Endodermal cell (in vitro differentiated cells): Measurements from ENCODE around the gene PRR30. TPM values are rescaled to one million over a fixed set of nuclear protein-coding genes. Genes with fewer than 3 reads are reported as not detected.
A peak's percentile ranks its signal among the peaks of the same experiment; 100 is the strongest.

Experiments used
- DNase-seq: peaks from one replicate; pipeline ENCODE4 v3.0.0-alpha.2; 2017
- H3K27ac ChIP-seq: 2 replicates; pipeline ENCODE4 v1.5.1; 2013; ENCODE audit warnings: mild to moderate bottlenecking, low read depth, low read length, moderate library complexity
- H3K27me3 ChIP-seq: 2 replicates; pipeline ENCODE4 v1.6.1; 2013; ENCODE audit warnings: mild to moderate bottlenecking, low read length, moderate library complexity; ENCODE audit not compliant: insufficient read depth, control insufficient read depth, poor library complexity, severe bottlenecking
- H3K36me3 ChIP-seq: 2 replicates; pipeline ENCODE4 v1.7.0; 2013; ENCODE audit warnings: mild to moderate bottlenecking, low read length, moderate library complexity; ENCODE audit not compliant: control insufficient read depth, insufficient read depth
- H3K4me1 ChIP-seq: one replicate; pipeline ENCODE4 v1.7.0; 2013; ENCODE audit warnings: low read length; ENCODE audit not compliant: control insufficient read depth, insufficient read depth
- H3K4me3 ChIP-seq: 2 replicates; pipeline ENCODE4 v1.5.1; 2013; ENCODE audit warnings: mild to moderate bottlenecking, low read length, moderate library complexity
- H3K9ac ChIP-seq: 2 replicates; pipeline ENCODE4 v1.6.1; 2013; ENCODE audit warnings: mild to moderate bottlenecking, low read length, moderate library complexity; ENCODE audit not compliant: poor library complexity, severe bottlenecking; ENCODE audit errors: extremely low read depth
- H3K9me3 ChIP-seq: 2 replicates; pipeline ENCODE4 v1.6.1; 2013; ENCODE audit warnings: mild to moderate bottlenecking, low read length, moderate library complexity; ENCODE audit not compliant: control insufficient read depth
- H3K27ac Mint-ChIP-seq: 2 replicates; pipeline ENCODE4 v1.8.0; 2020; ENCODE audit warnings: mixed read lengths
- H3K27me3 Mint-ChIP-seq: 2 replicates; pipeline ENCODE4 v1.8.0; 2021; ENCODE audit warnings: mild to moderate bottlenecking, mixed read lengths; ENCODE audit not compliant: insufficient read depth
- H3K36me3 Mint-ChIP-seq: 2 replicates; pipeline ENCODE4 v1.8.0; 2020; ENCODE audit warnings: low read depth, mixed read lengths
- H3K4me1 Mint-ChIP-seq: 2 replicates; pipeline ENCODE4 v1.8.0; 2020; ENCODE audit warnings: mixed read lengths
- H3K4me3 Mint-ChIP-seq: 2 replicates; pipeline ENCODE4 v1.8.0; 2020; ENCODE audit warnings: mild to moderate bottlenecking, moderate library complexity, mixed read lengths
- H3K9me3 Mint-ChIP-seq: 2 replicates; pipeline ENCODE4 v1.8.0; 2020; ENCODE audit warnings: mild to moderate bottlenecking, mixed read lengths
- WGBS, 2 experiments: methylation state at CpG; one replicate each; pipeline versions ENCODE4 v1.1.5 to v1.1.7; 2013; ENCODE audit warnings: missing lambda C conversion rate in 2 of 2, mixed read lengths in 1 of 2; ENCODE audit not compliant: insufficient coverage in 1 of 2, insufficient read length in 1 of 2; 5-methylcytosine and 5-hydroxymethylcytosine counted together
- total RNA-seq, 2 donors: library from RNA; stranded (reverse); fragmentation: NEBNext Ultra II Directional in 1 of 2; extraction: Animal tissue kit (Norgen Biotek cat#: 25700) in 1 of 2; gene quantifications; 2 replicates in 1 of 2; 3 replicates in 1 of 2; pipeline ENCODE4 v1.2.1, GENCODE V29; 2021
- TF ChIP-seq, protein P1 (sequence below): fragments of 200-600 bp; sonication (generic); conservative IDR thresholded peaks from 2 replicates; pipeline ENCODE4 v1.5.0; 2021; ENCODE audit warnings: antibody characterized with exemption, mild to moderate bottlenecking

The PRR30 gene
- total RNA-seq, 2 donors from 2014 or later, result not detected

DNA sequence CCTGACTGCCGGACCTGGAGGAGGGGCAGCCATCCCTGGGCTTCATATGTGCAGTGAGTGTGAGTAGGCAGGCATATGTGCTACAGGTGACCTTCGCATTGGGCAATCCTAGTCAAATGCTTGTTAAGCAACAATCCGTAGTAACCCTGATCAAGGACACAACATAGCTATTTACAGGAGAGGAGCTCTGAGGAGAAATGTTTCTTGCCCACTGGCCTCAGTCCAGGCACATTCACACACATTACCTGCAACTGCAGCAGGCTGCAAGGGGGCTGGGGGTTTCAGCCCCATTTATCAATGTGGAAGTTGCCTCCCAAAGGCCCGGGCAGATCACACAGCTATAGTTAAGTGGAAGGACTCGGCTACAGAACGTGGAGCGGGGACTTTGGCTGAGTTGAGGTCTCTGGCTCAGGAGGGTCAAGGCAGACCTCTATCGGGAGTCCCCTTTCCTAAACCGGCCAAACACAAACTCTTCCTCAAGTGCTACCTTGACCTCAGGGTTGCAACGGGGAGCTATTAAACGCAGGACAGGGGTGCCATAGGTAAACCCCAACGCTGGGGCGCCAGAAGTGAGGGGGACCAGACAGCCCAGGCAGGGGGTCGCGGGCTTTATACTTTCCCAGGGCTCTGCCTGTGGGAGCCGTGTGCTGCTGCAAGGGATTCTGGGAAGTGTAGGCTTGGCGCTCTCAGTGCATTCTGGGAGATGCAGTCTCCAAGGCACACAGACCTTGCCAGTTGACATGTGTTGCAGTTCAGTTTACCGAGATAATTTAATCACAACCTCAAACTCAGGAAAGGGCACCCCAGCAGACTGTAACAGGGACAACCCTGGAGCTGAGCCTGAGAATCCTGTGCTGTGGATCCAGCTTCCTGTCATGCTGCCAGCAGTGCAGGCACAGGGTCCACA is 43.2 kb downstream of the PRR30 start:
- H3K27ac ChIP-seq, result no peak overlapping the region
- H3K4me1 ChIP-seq, result peaks cover 5% of the 10 kb centered on the region
- H3K36me3 ChIP-seq, result no peaks in the 10 kb centered on the region
- WGBS, 2 experiments, result 44 to 55% methylated on average over 15 to 18 of the region's 18 CpGs
- peak; percentile 89 for DNase-seq
- peaks cover 4% of the 10 kb centered on the region for H3K4me1 Mint-ChIP-seq
- no peaks in the 10 kb centered on the region for H3K36me3 Mint-ChIP-seq
- H3K27ac Mint-ChIP-seq, result peak overlapping the region; percentile 85
- no peaks in the 10 kb centered on the region for H3K9me3 Mint-ChIP-seq
- peak overlapping the region; percentile 50 for H3K4me3 Mint-ChIP-seq
- H3K9ac ChIP-seq, result no peak overlapping the region
- no peaks in the 10 kb centered on the region for H3K9me3 ChIP-seq
- no peak overlapping the region for H3K4me3 ChIP-seq
- no peaks in the 10 kb centered on the region for H3K27me3 Mint-ChIP-seq
- TF ChIP-seq, protein P1, sequence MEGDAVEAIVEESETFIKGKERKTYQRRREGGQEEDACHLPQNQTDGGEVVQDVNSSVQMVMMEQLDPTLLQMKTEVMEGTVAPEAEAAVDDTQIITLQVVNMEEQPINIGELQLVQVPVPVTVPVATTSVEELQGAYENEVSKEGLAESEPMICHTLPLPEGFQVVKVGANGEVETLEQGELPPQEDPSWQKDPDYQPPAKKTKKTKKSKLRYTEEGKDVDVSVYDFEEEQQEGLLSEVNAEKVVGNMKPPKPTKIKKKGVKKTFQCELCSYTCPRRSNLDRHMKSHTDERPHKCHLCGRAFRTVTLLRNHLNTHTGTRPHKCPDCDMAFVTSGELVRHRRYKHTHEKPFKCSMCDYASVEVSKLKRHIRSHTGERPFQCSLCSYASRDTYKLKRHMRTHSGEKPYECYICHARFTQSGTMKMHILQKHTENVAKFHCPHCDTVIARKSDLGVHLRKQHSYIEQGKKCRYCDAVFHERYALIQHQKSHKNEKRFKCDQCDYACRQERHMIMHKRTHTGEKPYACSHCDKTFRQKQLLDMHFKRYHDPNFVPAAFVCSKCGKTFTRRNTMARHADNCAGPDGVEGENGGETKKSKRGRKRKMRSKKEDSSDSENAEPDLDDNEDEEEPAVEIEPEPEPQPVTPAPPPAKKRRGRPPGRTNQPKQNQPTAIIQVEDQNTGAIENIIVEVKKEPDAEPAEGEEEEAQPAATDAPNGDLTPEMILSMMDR, result no peak
- no peaks in the 10 kb centered on the region for H3K27me3 ChIP-seq

DNA sequence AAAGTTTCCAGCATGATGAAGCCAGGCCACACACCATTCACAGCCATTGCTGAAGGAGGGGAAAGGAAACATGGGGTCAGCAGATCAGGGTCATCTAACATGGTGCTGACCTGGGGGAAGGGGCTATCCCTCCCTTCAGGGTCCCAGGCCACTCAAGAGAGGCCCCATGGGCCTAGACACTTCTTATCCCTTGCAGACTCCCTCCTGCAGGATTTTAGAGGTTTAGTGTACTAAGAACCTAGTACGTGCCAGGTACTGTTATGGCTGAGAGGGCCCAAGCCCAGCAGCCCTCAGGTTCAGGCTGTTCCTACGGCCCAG is 43.8 kb downstream of the PRR30 start:
- H3K27ac Mint-ChIP-seq, result no peak overlapping the region
- no peaks in the 10 kb centered on the region for H3K27me3 Mint-ChIP-seq
- no peak for DNase-seq
- peaks cover 4% of the 10 kb centered on the region for H3K4me1 Mint-ChIP-seq
- 94 to 100% methylated on average over 2 of the region's 2 CpGs for WGBS, 2 experiments
- Histone ChIP-seq H3K36me3 (no peaks in the 10 kb centered on the region), H3K27me3 (no peaks in the 10 kb centered on the region), H3K9me3 (no peaks in the 10 kb centered on the region), H3K4me1 (peaks cover 5% of the 10 kb centered on the region), H3K9ac (no peak overlapping the region), H3K4me3 (no peak overlapping the region), H3K27ac (no peak overlapping the region)
- H3K36me3 Mint-ChIP-seq, result no peaks in the 10 kb centered on the region
- no peak overlapping the region for H3K4me3 Mint-ChIP-seq
- TF ChIP-seq, protein P1, result no peak
- no peaks in the 10 kb centered on the region for H3K9me3 Mint-ChIP-seq

- Mint-ChIP-seq H3K4me1 (peaks cover 4% of the 10 kb centered on the region), H3K9me3 (no peaks in the 10 kb centered on the region), H3K27ac (no peak overlapping the region), H3K36me3 (no peaks in the 10 kb centered on the region), H3K27me3 (peaks cover 1% of the 10 kb centered on the region), H3K4me3 (no peak overlapping the region)
- H3K27me3 ChIP-seq, result no peaks in the 10 kb centered on the region
- no peak overlapping the region for H3K27ac ChIP-seq
- H3K36me3 ChIP-seq, result no peaks in the 10 kb centered on the region
- no peak for DNase-seq
- H3K9ac ChIP-seq, result no peak overlapping the region
- no peaks in the 10 kb centered on the region for H3K9me3 ChIP-seq
- H3K4me3 ChIP-seq, result no peak overlapping the region
- WGBS, 2 experiments, result 94 to 98% methylated on average over 14 to 24 of the region's 24 CpGs
- peaks cover 5% of the 10 kb centered on the region for H3K4me1 ChIP-seq
- TF ChIP-seq, protein P1, result no peak
Measured at GRCh38 chr2:27094353-27094984, 44.7 kb downstream of the PRR30 start.
